H9 (cell line): ENCODE data around the gene UFC1. TPM values are rescaled to one million over a fixed set of nuclear protein-coding genes. Genes with fewer than 3 reads are reported as not detected.

Source experiments
- DNase-seq: peaks from one replicate; pipeline ENCODE4 v3.0.0-alpha.2; 2017
- H2AFZ ChIP-seq: one replicate; pipeline ENCODE4 v1.6.1; 2013; ENCODE audit warnings: mild to moderate bottlenecking, low read length, control low read depth, moderate library complexity
- H2AK5ac ChIP-seq: 2 replicates; pipeline ENCODE4 v1.6.1; 2013; ENCODE audit warnings: low read length, control low read depth, mixed read lengths; ENCODE audit not compliant: insufficient read length
- H2BK120ac ChIP-seq: one replicate; pipeline ENCODE4 v1.6.1; 2013; ENCODE audit warnings: low read depth, mild to moderate bottlenecking, low read length, control low read depth, inconsistent platforms; ENCODE audit not compliant: poor library complexity, severe bottlenecking
- H2BK12ac ChIP-seq: 2 replicates; pipeline ENCODE4 v1.6.1; 2013; ENCODE audit warnings: low read length, control low read depth, mixed read lengths, low read depth; ENCODE audit not compliant: insufficient read length
- H2BK15ac ChIP-seq: 2 replicates; pipeline ENCODE4 v1.6.1; 2013; ENCODE audit warnings: low read depth, low read length, control low read depth
- H2BK20ac ChIP-seq: one replicate; pipeline ENCODE4 v1.6.1; 2013; ENCODE audit warnings: low read depth, mild to moderate bottlenecking, low read length, control low read depth, inconsistent platforms; ENCODE audit not compliant: poor library complexity, severe bottlenecking
- H2BK5ac ChIP-seq: 2 replicates; pipeline ENCODE4 v1.6.1; 2013; ENCODE audit warnings: low read length, control low read depth, mixed read lengths; ENCODE audit not compliant: insufficient read length
- H3K14ac ChIP-seq: 2 replicates; pipeline ENCODE4 v1.6.1; 2013; ENCODE audit warnings: low read length, control low read depth; ENCODE audit not compliant: insufficient read depth
- H3K18ac ChIP-seq: 2 replicates; pipeline ENCODE4 v1.6.1; 2013; ENCODE audit warnings: low read depth, mild to moderate bottlenecking, mixed read lengths, low read length, control low read depth; ENCODE audit not compliant: insufficient read length
- H3K23ac ChIP-seq: 2 replicates; pipeline ENCODE4 v1.6.1; 2013; ENCODE audit warnings: low read length, control low read depth, mixed read lengths, low read depth; ENCODE audit not compliant: insufficient read length
- H3K23me2 ChIP-seq: 2 replicates; pipeline ENCODE4 v1.6.1; 2013; ENCODE audit warnings: low read depth, mild to moderate bottlenecking, mixed read lengths, low read length, control low read depth; ENCODE audit not compliant: insufficient read length, poor library complexity, severe bottlenecking
- H3K27ac ChIP-seq: 2 replicates; pipeline ENCODE4 v1.5.1; 2013; ENCODE audit warnings: low read length, control low read depth, mixed read lengths, low read depth; ENCODE audit not compliant: insufficient read length
- H3K27me3 ChIP-seq: 2 replicates; pipeline ENCODE4 v1.6.1; 2013; ENCODE audit warnings: low read length, control low read depth, inconsistent platforms; ENCODE audit not compliant: insufficient read depth
- H3K4ac ChIP-seq: 2 replicates; pipeline ENCODE4 v1.6.1; 2013; ENCODE audit warnings: low read depth, mild to moderate bottlenecking, control low read depth, inconsistent platforms, low read length, moderate library complexity
- H3K4me1 ChIP-seq: 2 replicates; pipeline ENCODE4 v1.6.1; 2013; ENCODE audit warnings: low read length, control low read depth, inconsistent platforms; ENCODE audit not compliant: insufficient read depth
- H3K4me2 ChIP-seq: 2 replicates; pipeline ENCODE4 v1.6.1; 2013; ENCODE audit warnings: low read length, control low read depth, mixed read lengths; ENCODE audit not compliant: insufficient read length, insufficient read depth
- H3K56ac ChIP-seq: 2 replicates; pipeline ENCODE4 v1.6.1; 2013; ENCODE audit warnings: low read depth, mild to moderate bottlenecking, mixed read lengths, low read length, control low read depth; ENCODE audit not compliant: insufficient read length
- H3K79me1 ChIP-seq: 2 replicates; pipeline ENCODE4 v1.6.1; 2013; ENCODE audit warnings: low read depth, mild to moderate bottlenecking, moderate library complexity, low read length, control low read depth, inconsistent platforms; ENCODE audit not compliant: insufficient read depth, poor library complexity, severe bottlenecking
- H3K79me2 ChIP-seq: 2 replicates; pipeline ENCODE4 v1.6.1; 2013; ENCODE audit warnings: low read length, control low read depth, inconsistent platforms; ENCODE audit not compliant: insufficient read depth
- H3K9ac ChIP-seq: 2 replicates; pipeline ENCODE4 v1.6.1; 2013; ENCODE audit warnings: low read length, control low read depth, mixed read lengths; ENCODE audit not compliant: insufficient read length; ENCODE audit errors: extremely low read depth
- H3K9me3 ChIP-seq: one replicate; pipeline ENCODE4 v1.6.1; 2013; ENCODE audit warnings: low read depth, low read length, inconsistent platforms; ENCODE audit not compliant: control insufficient read depth
- H3T11ph ChIP-seq: one replicate; pipeline ENCODE4 v1.6.1; 2013; ENCODE audit warnings: mild to moderate bottlenecking, low read length, control low read depth, inconsistent platforms
- H4K20me1 ChIP-seq: one replicate; pipeline ENCODE4 v1.6.1; 2013; ENCODE audit not compliant: control insufficient read depth, insufficient read length, insufficient read depth
- H4K5ac ChIP-seq: 2 replicates; pipeline ENCODE4 v1.6.1; 2013; ENCODE audit warnings: low read depth, mild to moderate bottlenecking, mixed read lengths, low read length, control low read depth; ENCODE audit not compliant: insufficient read length
- H4K8ac ChIP-seq: replicated peaks from 2 replicates; pipeline ENCODE4 v1.6.1; 2013; ENCODE audit warnings: low read length, control low read depth, mixed read lengths, low read depth; ENCODE audit not compliant: insufficient read length
- H4K91ac ChIP-seq: 2 replicates; pipeline ENCODE4 v1.6.1; 2013; ENCODE audit warnings: low read depth, mild to moderate bottlenecking, moderate library complexity, mixed read lengths, low read length, control low read depth; ENCODE audit not compliant: insufficient read length
- H3K27ac Mint-ChIP-seq, 3 experiments: 2 replicates in 2 of 3; 3 replicates in 1 of 3; pipeline ENCODE4 v1.8.0; 2020 to 2021; ENCODE audit warnings: mixed read lengths in 3 of 3, mild to moderate bottlenecking in 1 of 3, moderate library complexity in 1 of 3
- H3K27me3 Mint-ChIP-seq: 2 replicates; pipeline ENCODE4 v1.8.0; 2021; ENCODE audit warnings: low read depth, mild to moderate bottlenecking, moderate library complexity, mixed read lengths
- H3K36me3 Mint-ChIP-seq, 3 experiments: 2 replicates in 2 of 3; 3 replicates in 1 of 3; pipeline ENCODE4 v1.8.0; 2020 to 2021; ENCODE audit warnings: low read depth in 3 of 3, mixed read lengths in 3 of 3; ENCODE audit not compliant: insufficient read depth in 1 of 3
- H3K4me1 Mint-ChIP-seq, 2 experiments: 2 replicates each; pipeline ENCODE4 v1.8.0; 2020; ENCODE audit warnings: mixed read lengths in 2 of 2
- H3K4me3 Mint-ChIP-seq, 2 experiments: 2 replicates in 1 of 2; 3 replicates in 1 of 2; pipeline ENCODE4 v1.8.0; 2020 to 2021; ENCODE audit warnings: mild to moderate bottlenecking in 2 of 2, mixed read lengths in 2 of 2, moderate library complexity in 1 of 2
- H3K9me3 Mint-ChIP-seq, 2 experiments: 2 replicates in 1 of 2; 3 replicates in 1 of 2; pipeline ENCODE4 v1.8.0; 2020; ENCODE audit warnings: mild to moderate bottlenecking in 2 of 2, mixed read lengths in 2 of 2, moderate library complexity in 1 of 2
- CTCF ChIP-seq: fragments of 200-600 bp; sonication (generic); conservative IDR thresholded peaks from 3 replicates; pipeline ENCODE4 v1.8.0; 2021; ENCODE audit warnings: antibody characterized with exemption, mild to moderate bottlenecking
- WGBS: extraction: QIAGEN DNeasy Blood & Tissue Kit; methylation state at CpG from one replicate; pipeline ENCODE4 v1.1.7; 2013; ENCODE audit warnings: missing lambda C conversion rate, low lambda C conversion rate, mixed read lengths; ENCODE audit not compliant: insufficient read length; ENCODE audit errors: extremely low coverage; 5-methylcytosine and 5-hydroxymethylcytosine counted together
- total RNA-seq: library from RNA; stranded (reverse); gene quantifications from 2 replicates; pipeline ENCODE4 v1.2.1, GENCODE V29; 2021

UFC1 gene
- total RNA-seq, 1 experiment from 2014 or later, result 93.4 TPM

- no peak overlapping the region for H2BK5ac ChIP-seq
- H4K91ac ChIP-seq, result no peak overlapping the region
- no peak overlapping the region for H4K8ac ChIP-seq
- no peak overlapping the region for H3K56ac ChIP-seq
- no peak overlapping the region for H3K14ac ChIP-seq
- Mint-ChIP-seq H3K27ac (no peak overlapping the region; a peak in 1 of 7 replicates), H3K4me3 (peak overlapping the region in 1 of 2 experiments; percentile 49; a peak in 1 of 5 replicates), H3K9me3 (no peaks in the 10 kb centered on the region), H3K36me3 (peaks cover 21 to 57% (median 45%) of the 10 kb centered on the region in 3 experiments), H3K27me3 (no peaks in the 10 kb centered on the region; the same call in 1 of the 2 replicates), H3K4me1 (peaks cover 33 to 37% of the 10 kb centered on the region in 2 experiments)
- H3K9me3 ChIP-seq, result no peaks in the 10 kb centered on the region
- peaks cover 16% of the 10 kb centered on the region for H3K23me2 ChIP-seq
- no peak overlapping the region for H3K4me2 ChIP-seq
- H3K27ac ChIP-seq, result no peak overlapping the region
- H3T11ph ChIP-seq, result no peak overlapping the region
- no CpG with 5 or more reads among the region's 10 CpGs for WGBS
- no peaks in the 10 kb centered on the region for H3K79me2 ChIP-seq
- no peaks in the 10 kb centered on the region for H3K27me3 ChIP-seq
- no peak overlapping the region for H2BK20ac ChIP-seq
- H2BK120ac ChIP-seq, result no peak overlapping the region
- no peaks in the 10 kb centered on the region for H3K79me1 ChIP-seq
- no peak for DNase-seq
- no peak overlapping the region for H2AFZ ChIP-seq
- no peak overlapping the region for H2BK15ac ChIP-seq
- H4K5ac ChIP-seq, result no peak overlapping the region
- H3K4ac ChIP-seq, result no peak overlapping the region
- H4K20me1 ChIP-seq, result no peaks in the 10 kb centered on the region
- H3K18ac ChIP-seq, result no peak overlapping the region
- no peak overlapping the region for H3K9ac ChIP-seq
- H2BK12ac ChIP-seq, result no peak overlapping the region
- no peak overlapping the region for H3K23ac ChIP-seq
- no peak overlapping the region for H2AK5ac ChIP-seq
- H3K4me1 ChIP-seq, result no peaks in the 10 kb centered on the region
- TF ChIP-seq CTCF, result no peak
Observed at GRCh38 chr1:161162806-161163205, 9.0 kb downstream of the UFC1 start.
